ENCODE measurements around the gene GRM4. TPM values are rescaled to one million over a fixed set of nuclear protein-coding genes. Genes with fewer than 3 reads are reported as not detected.

The GRM4 gene
- total RNA-seq, 1 experiment from 2014 or later = not detected

DNA sequence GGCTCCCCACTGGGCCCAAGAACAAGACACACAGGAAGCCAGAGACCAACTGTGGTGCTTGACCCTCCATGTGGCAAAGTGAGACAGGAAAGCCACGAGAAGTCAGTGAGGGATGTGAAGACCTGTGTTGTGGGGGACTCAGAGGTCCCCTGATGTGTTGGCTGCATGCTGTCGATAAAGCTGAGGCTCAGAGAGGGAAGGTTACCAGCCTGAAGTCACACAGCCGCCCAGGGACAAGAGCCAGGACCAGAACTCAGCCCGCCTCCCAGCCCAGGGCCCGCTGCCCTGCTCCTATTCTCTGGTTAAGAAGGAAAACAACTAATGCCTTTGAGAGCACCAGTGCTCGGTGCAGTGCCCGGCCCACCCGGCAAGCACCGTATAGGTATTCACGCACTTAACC lies 63.5 kb downstream of the GRM4 start:
- TF ChIP-seq, protein P1, sequence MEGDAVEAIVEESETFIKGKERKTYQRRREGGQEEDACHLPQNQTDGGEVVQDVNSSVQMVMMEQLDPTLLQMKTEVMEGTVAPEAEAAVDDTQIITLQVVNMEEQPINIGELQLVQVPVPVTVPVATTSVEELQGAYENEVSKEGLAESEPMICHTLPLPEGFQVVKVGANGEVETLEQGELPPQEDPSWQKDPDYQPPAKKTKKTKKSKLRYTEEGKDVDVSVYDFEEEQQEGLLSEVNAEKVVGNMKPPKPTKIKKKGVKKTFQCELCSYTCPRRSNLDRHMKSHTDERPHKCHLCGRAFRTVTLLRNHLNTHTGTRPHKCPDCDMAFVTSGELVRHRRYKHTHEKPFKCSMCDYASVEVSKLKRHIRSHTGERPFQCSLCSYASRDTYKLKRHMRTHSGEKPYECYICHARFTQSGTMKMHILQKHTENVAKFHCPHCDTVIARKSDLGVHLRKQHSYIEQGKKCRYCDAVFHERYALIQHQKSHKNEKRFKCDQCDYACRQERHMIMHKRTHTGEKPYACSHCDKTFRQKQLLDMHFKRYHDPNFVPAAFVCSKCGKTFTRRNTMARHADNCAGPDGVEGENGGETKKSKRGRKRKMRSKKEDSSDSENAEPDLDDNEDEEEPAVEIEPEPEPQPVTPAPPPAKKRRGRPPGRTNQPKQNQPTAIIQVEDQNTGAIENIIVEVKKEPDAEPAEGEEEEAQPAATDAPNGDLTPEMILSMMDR (IDR thresholded peaks at IDR 0.05; ENCODE audit: unreplicated experiment) = no peak
- BruUV-seq (replicated peaks) = no TSS peak
- POLR2A ChIA-PET = no interaction called here
- Mint-ChIP-seq H3K27me3 (ENCODE audit: insufficient read depth, unreplicated experiment) (peaks cover 14% of the 10 kb centered on the region), H3K4me1 (ENCODE audit: insufficient read depth, unreplicated experiment) (no peaks in the 10 kb centered on the region), H3K36me3 (ENCODE audit: insufficient read depth, unreplicated experiment) (no peaks in the 10 kb centered on the region), H3K4me3 (ENCODE audit: unreplicated experiment) (no peak overlapping the region), H3K9me3 (ENCODE audit: unreplicated experiment) (no peaks in the 10 kb centered on the region), H3K27ac (ENCODE audit: low read depth, unreplicated experiment) (no peak overlapping the region)
- intact Hi-C loops (cut with micrococcal nuclease) = no loop called here
- CTCF ChIA-PET = interaction anchor here (1.1 kb wide), 1 partner anchor 81 kb away, joined by 4 read pairs; no protein-coding TSS in a partner anchor
- DNase-seq (ENCODE audit: unreplicated experiment) = no peak

DNA sequence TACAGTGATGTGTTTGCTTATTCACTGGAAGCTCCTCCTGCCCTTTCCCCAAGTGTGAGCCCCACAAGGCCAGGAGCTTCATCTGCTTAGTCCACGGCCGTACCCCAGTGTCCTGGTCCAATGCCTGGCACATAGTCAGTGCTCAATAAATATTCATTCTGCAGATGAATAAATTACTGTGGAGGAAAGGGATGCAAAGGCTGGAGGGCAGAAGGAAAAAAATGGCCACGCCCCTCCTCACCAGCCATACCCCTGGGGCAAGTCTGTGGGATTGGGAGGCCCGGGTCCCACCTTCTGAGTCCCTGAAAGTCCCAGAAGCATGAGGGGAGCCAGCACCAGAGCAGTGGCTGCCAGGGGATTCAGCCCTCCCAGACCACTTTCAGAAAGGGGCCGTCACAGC lies 65.5 kb downstream of the GRM4 start:
- TF ChIP-seq, protein P1 (IDR thresholded peaks at IDR 0.05; ENCODE audit: unreplicated experiment) = no peak
- H3K9me3 Mint-ChIP-seq (ENCODE audit: unreplicated experiment) = no peaks in the 10 kb centered on the region
- no peak overlapping the region for H3K4me3 Mint-ChIP-seq (ENCODE audit: unreplicated experiment)
- no peak for DNase-seq (ENCODE audit: unreplicated experiment)
- ChIA-PET CTCF (no interaction called here), POLR2A (no interaction called here)
- peaks cover 14% of the 10 kb centered on the region for H3K27me3 Mint-ChIP-seq (ENCODE audit: insufficient read depth, unreplicated experiment)
- intact Hi-C loops (cut with micrococcal nuclease) = no loop called here
- no TSS peak for BruUV-seq (replicated peaks)
- no peaks in the 10 kb centered on the region for H3K36me3 Mint-ChIP-seq (ENCODE audit: insufficient read depth, unreplicated experiment)
- H3K27ac Mint-ChIP-seq (ENCODE audit: low read depth, unreplicated experiment) = no peak overlapping the region
- H3K4me1 Mint-ChIP-seq (ENCODE audit: insufficient read depth, unreplicated experiment) = no peaks in the 10 kb centered on the region

DNA sequence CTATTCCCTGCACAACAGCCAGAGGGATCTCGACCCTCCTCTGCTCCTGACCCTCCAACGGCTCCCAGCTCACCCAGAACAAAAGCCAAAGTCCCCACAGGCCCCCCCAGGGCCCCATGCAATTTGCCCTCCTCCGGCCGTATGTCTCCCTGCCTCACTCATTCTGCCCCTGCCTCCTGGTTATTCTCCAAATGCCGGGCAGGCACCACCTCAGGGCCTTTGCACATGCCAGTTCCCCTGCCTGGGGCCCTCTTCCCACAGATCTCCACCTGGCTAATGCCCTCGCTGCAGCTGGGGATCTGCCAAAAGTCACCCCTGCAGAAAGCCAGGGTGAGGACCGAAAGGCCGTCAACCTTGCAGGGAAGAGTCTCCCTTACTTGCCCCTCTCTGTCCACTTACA lies 66.0 kb downstream of the GRM4 start:
- Mint-ChIP-seq H3K4me1 (ENCODE audit: insufficient read depth, unreplicated experiment) (no peaks in the 10 kb centered on the region), H3K27me3 (ENCODE audit: insufficient read depth, unreplicated experiment) (peaks cover 14% of the 10 kb centered on the region), H3K27ac (ENCODE audit: low read depth, unreplicated experiment) (no peak overlapping the region), H3K36me3 (ENCODE audit: insufficient read depth, unreplicated experiment) (no peaks in the 10 kb centered on the region), H3K4me3 (ENCODE audit: unreplicated experiment) (no peak overlapping the region), H3K9me3 (ENCODE audit: unreplicated experiment) (no peaks in the 10 kb centered on the region)
- intact Hi-C loops (cut with micrococcal nuclease) = no loop called here
- ChIA-PET POLR2A (no interaction called here), CTCF (no interaction called here)
- DNase-seq (ENCODE audit: unreplicated experiment) = no peak
- TF ChIP-seq, protein P1 (IDR thresholded peaks at IDR 0.05; ENCODE audit: unreplicated experiment) = no peak
- BruUV-seq (replicated peaks) = no TSS peak

DNA sequence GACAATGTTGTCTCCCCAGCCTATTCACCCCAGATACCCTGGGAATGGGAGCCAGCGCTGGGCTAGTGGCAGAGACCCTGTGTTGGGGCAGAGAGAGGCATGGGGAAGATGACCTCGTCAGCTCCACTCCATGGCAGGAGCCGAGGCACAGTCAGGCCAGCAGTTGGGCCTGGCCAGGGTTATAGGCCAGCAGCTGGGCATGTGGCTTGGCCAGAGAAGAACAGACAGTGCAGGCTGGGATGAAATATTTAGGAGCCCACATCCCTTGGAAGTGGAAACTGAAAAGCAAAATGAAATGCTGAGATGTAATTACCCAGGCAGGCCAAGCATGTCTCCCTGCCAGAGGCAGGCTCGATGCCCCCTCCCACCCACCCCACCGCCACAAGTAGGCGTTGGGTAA lies 70.0 kb downstream of the GRM4 start:
- H3K36me3 Mint-ChIP-seq (ENCODE audit: insufficient read depth, unreplicated experiment) = no peaks in the 10 kb centered on the region
- ChIA-PET CTCF (no interaction called here), POLR2A (interaction anchor here (0.9 kb wide), 1 partner anchor 21 kb away, joined by 3 read pairs; no protein-coding TSS in a partner anchor)
- TF ChIP-seq, protein P1 (IDR thresholded peaks at IDR 0.05; ENCODE audit: unreplicated experiment) = no peak
- no peak for DNase-seq (ENCODE audit: unreplicated experiment)
- BruUV-seq (replicated peaks) = no TSS peak
- H3K9me3 Mint-ChIP-seq (ENCODE audit: unreplicated experiment) = no peaks in the 10 kb centered on the region
- intact Hi-C loops (cut with micrococcal nuclease) = no loop called here
- H3K27ac Mint-ChIP-seq (ENCODE audit: low read depth, unreplicated experiment) = no peak overlapping the region
- peaks cover 14% of the 10 kb centered on the region for H3K27me3 Mint-ChIP-seq (ENCODE audit: insufficient read depth, unreplicated experiment)
- no peak overlapping the region for H3K4me3 Mint-ChIP-seq (ENCODE audit: unreplicated experiment)
- H3K4me1 Mint-ChIP-seq (ENCODE audit: insufficient read depth, unreplicated experiment) = no peaks in the 10 kb centered on the region

Data from MCF 10A (cell line).